Keratinocyte (primary cell): ENCODE data around the gene LOXHD1. TPM values are rescaled to one million over a fixed set of nuclear protein-coding genes. Genes with fewer than 3 reads are reported as not detected.

ENCODE experiments used
- DNase-seq: peaks from one replicate; pipeline ENCODE4 v3.0.0-alpha.2; 2011; ENCODE audit warnings: low read depth, missing footprints, low spot score
- FAIRE-seq: peaks from 2 replicates; lab custom pipeline; 2011; peaks lifted over from hg19 to GRCh38; lab: Jason Lieb, UNC
- H2AFZ ChIP-seq: 2 replicates; pipeline ENCODE4 v1.6.0; 2012; ENCODE audit warnings: low read length, control low read depth, inconsistent platforms; ENCODE audit not compliant: control insufficient read depth
- H3K27ac ChIP-seq: 2 replicates; pipeline ENCODE4 v1.5.1; 2011; ENCODE audit warnings: low read length; ENCODE audit not compliant: control insufficient read depth, insufficient read depth
- H3K27me3 ChIP-seq: 3 replicates; pipeline ENCODE4 v1.6.0; 2011; ENCODE audit warnings: low read length; ENCODE audit not compliant: control insufficient read depth, insufficient read depth; ENCODE audit errors: extremely low read depth
- H3K36me3 ChIP-seq, 2 experiments: 2 replicates in 1 of 2; 3 replicates in 1 of 2; pipeline ENCODE4 v1.5.1; 2011; ENCODE audit warnings: low read length in 2 of 2, mild to moderate bottlenecking in 1 of 2; ENCODE audit not compliant: control insufficient read depth in 2 of 2, insufficient read depth in 2 of 2; ENCODE audit errors: extremely low read depth in 1 of 2
- H3K4me1 ChIP-seq: 3 replicates; pipeline ENCODE4 v1.5.1; 2011; ENCODE audit warnings: low read length; ENCODE audit not compliant: control insufficient read depth, insufficient read depth; ENCODE audit errors: extremely low read depth
- H3K4me2 ChIP-seq: 3 replicates; pipeline ENCODE4 v1.6.0; 2011; ENCODE audit warnings: low read depth, low read length; ENCODE audit not compliant: control insufficient read depth, insufficient read depth; ENCODE audit errors: extremely low read depth
- H3K4me3 ChIP-seq, 3 experiments: fragments of 200-600 bp in 1 of 3; sonication (generic) in 1 of 3; 2 replicates in 2 of 3; 3 replicates in 1 of 3; pipeline ENCODE4 v1.5.1; 2011 to 2016; ENCODE audit warnings: low read length in 3 of 3, mild to moderate bottlenecking in 3 of 3, control low read depth in 2 of 3, inconsistent platforms in 1 of 3, low read depth in 1 of 3, mixed read lengths in 1 of 3, mixed run types in 1 of 3, moderate library complexity in 1 of 3; ENCODE audit not compliant: control insufficient read depth in 2 of 3, insufficient read depth in 2 of 3; ENCODE audit errors: extremely low read depth in 1 of 3
- H3K79me2 ChIP-seq: 2 replicates; pipeline ENCODE4 v1.6.0; 2012; ENCODE audit warnings: low read length; ENCODE audit not compliant: control insufficient read depth, insufficient read depth
- H3K9ac ChIP-seq: 3 replicates; pipeline ENCODE4 v1.6.0; 2011; ENCODE audit warnings: low read length; ENCODE audit not compliant: control insufficient read depth, insufficient read depth; ENCODE audit errors: extremely low read depth
- H3K9me1 ChIP-seq: 3 replicates; pipeline ENCODE4 v1.6.0; 2011; ENCODE audit warnings: low read length; ENCODE audit not compliant: control insufficient read depth, insufficient read depth; ENCODE audit errors: extremely low read depth
- H3K9me3 ChIP-seq: 2 replicates; pipeline ENCODE4 v1.5.1; 2012; ENCODE audit warnings: low read depth, low read length; ENCODE audit not compliant: control insufficient read depth
- H4K20me1 ChIP-seq: 3 replicates; pipeline ENCODE4 v1.6.0; 2011; ENCODE audit warnings: low read length; ENCODE audit not compliant: control insufficient read depth, insufficient read depth; ENCODE audit errors: extremely low read depth
- CTCF ChIP-seq, 3 experiments: IDR thresholded peaks in 1 of 3; conservative IDR thresholded peaks in 1 of 3; optimal IDR thresholded peaks in 1 of 3; 2 replicates in 2 of 3; 3 replicates in 1 of 3; pipeline versions ENCODE3 to v1.5.1; 2011; ENCODE audit warnings: low read length in 3 of 3, mild to moderate bottlenecking in 3 of 3, moderate library complexity in 2 of 3, control low read depth in 1 of 3, inconsistent platforms in 1 of 3; ENCODE audit not compliant: insufficient read depth in 2 of 3; ENCODE audit errors: extremely low read depth in 1 of 3
- EZH2 ChIP-seq: IDR thresholded peaks from one replicate; pipeline ENCODE4 v1.6.1; 2012; ENCODE audit warnings: inconsistent platforms, mild to moderate bottlenecking, low read length, moderate library complexity
- dilution Hi-C: fragments of 300-500 bp; cut with MboI; formaldehyde crosslinking; loops from one replicate; pipeline ENCODE4 v1.7.0; 2020; ENCODE audit warnings: low sequenced_read_pairs; ENCODE audit not compliant: extremely low pct_ligation_motif_present
- polyA plus RNA-seq, 5 experiments: library from polyadenylated mRNA; depleted of rRNA in 3 of 5; stranded (reverse) in 3 of 5; stranded (forward) in 1 of 5; unstranded in 1 of 5; fragments of >200 nt; gene quantifications; 1 replicate in 1 of 5; 2 replicates in 3 of 5; 3 replicates in 1 of 5; pipeline versions ENCODE4 v1.2.1 to v1.2.3, GENCODE V29; 2011 to 2012; ENCODE audit warnings: missing spikeins in 2 of 5, low read depth in 1 of 5, low replicate concordance in 1 of 5

The LOXHD1 gene
- polyA plus RNA-seq, 1 donor (not counting 4 experiments of a cell fraction or from before 2014, with no cell fraction given) = not detected

GRCh38 chr18:46688853-46689525 is 32.0 kb upstream of the LOXHD1 start:
- no peak for FAIRE-seq
- H3K9me1 ChIP-seq = no peaks in the 10 kb centered on the region

GRCh38 chr18:46686186-46686585 is 29.2 kb upstream of the LOXHD1 start:
- H3K9me3 ChIP-seq = no peaks in the 10 kb centered on the region
- no peak overlapping the region for H3K9ac ChIP-seq
- H3K27me3 ChIP-seq = no peaks in the 10 kb centered on the region
- DNase-seq (no peak), FAIRE-seq (no peak)
- H2AFZ ChIP-seq = no peak overlapping the region
- dilution Hi-C loops = no loop called here
- no peak for TF ChIP-seq CTCF (optimal IDR thresholded peaks at IDR 0.05 in 1 of 3, IDR thresholded peaks at IDR 0.05 in 1 of 3, conservative IDR thresholded peaks at IDR 0.05 in 1 of 3; ENCODE audit: extremely low read depth in 1 of 3, insufficient read depth in 2 of 3, low read length in 3 of 3)
- no peak for TF ChIP-seq EZH2
- H3K4me3 ChIP-seq = no peak overlapping the region
- H3K4me2 ChIP-seq = no peak overlapping the region
- no peaks in the 10 kb centered on the region for H3K9me1 ChIP-seq
- no peaks in the 10 kb centered on the region for H3K79me2 ChIP-seq
- H3K36me3 ChIP-seq = no peaks in the 10 kb centered on the region
- no peak overlapping the region for H3K27ac ChIP-seq
- no peaks in the 10 kb centered on the region for H3K4me1 ChIP-seq
- H4K20me1 ChIP-seq = no peaks in the 10 kb centered on the region

More at GRCh38 chr18:46688853-46689525, 32.0 kb upstream of the LOXHD1 start:
- Histone ChIP-seq H2AFZ (no peak overlapping the region), H3K27ac (no peak overlapping the region), H3K4me2 (no peak overlapping the region), H3K79me2 (no peaks in the 10 kb centered on the region), H3K9me3 (no peaks in the 10 kb centered on the region), H3K36me3 (no peaks in the 10 kb centered on the region), H3K9ac (no peak overlapping the region), H3K4me3 (no peak overlapping the region), H4K20me1 (no peaks in the 10 kb centered on the region), H3K27me3 (no peaks in the 10 kb centered on the region), H3K4me1 (no peaks in the 10 kb centered on the region)
- DNase-seq = no peak
- TF ChIP-seq CTCF (optimal IDR thresholded peaks at IDR 0.05 in 1 of 3, IDR thresholded peaks at IDR 0.05 in 1 of 3, conservative IDR thresholded peaks at IDR 0.05 in 1 of 3; ENCODE audit: extremely low read depth in 1 of 3, insufficient read depth in 2 of 3, low read length in 3 of 3) (no peak), EZH2 (no peak)
- dilution Hi-C loops = no loop called here
